OCI-LY7 (cell line): Measurements from ENCODE around the gene THPO. TPM values are rescaled to one million over a fixed set of nuclear protein-coding genes. Genes with fewer than 3 reads are reported as not detected.

Experiments
- BruUV-seq: library from RNA; stranded (reverse); fragments of 400-500 nt; replicated peaks from 2 replicates; lab custom pipeline; 2021; lab: Mats Ljungman, UMichigan
- CTCF ChIA-PET: fragments of 300-600 bp; sonication (Branson Sonifier 250); formaldehyde crosslinking; loops from one replicate; lab custom pipeline; 2022; ENCODE audit warnings: antibody characterized with exemption; ENCODE audit not compliant: unreplicated experiment; lab: Charles Lee
- POLR2A ChIA-PET: fragments of 300-600 bp; sonication (Branson Sonifier 250); formaldehyde crosslinking; loops from one replicate; lab custom pipeline; 2022; ENCODE audit warnings: antibody characterized with exemption; lab: Charles Lee
- DNase-seq: peaks from one replicate; pipeline ENCODE4 v3.0.0-alpha.2; 2015; ENCODE audit warnings: low spot score
- H2AFZ ChIP-seq: fragments of 200-600 bp; sonication (generic), shearing (Covaris generic); 2 replicates; pipeline ENCODE4 v1.6.1; 2014; ENCODE audit warnings: mild to moderate bottlenecking, antibody characterized with exemption, low read length, moderate library complexity
- H3K27ac ChIP-seq: fragments of 200-600 bp; sonication (generic); 2 replicates; pipeline ENCODE4 v1.5.1; 2014; ENCODE audit warnings: mixed run types, low read depth, mild to moderate bottlenecking, moderate library complexity, low read length, inconsistent platforms; ENCODE audit not compliant: poor library complexity, severe bottlenecking
- H3K36me3 ChIP-seq: fragments of 200-600 bp; sonication (generic); 2 replicates; pipeline ENCODE4 v1.6.1; 2014; ENCODE audit warnings: mild to moderate bottlenecking, antibody characterized with exemption, low read length, moderate library complexity, mixed read lengths; ENCODE audit not compliant: insufficient read depth
- H3K4me1 ChIP-seq: fragments of 200-600 bp; sonication (generic); 2 replicates; pipeline ENCODE4 v1.5.1; 2014; ENCODE audit warnings: mild to moderate bottlenecking, low read length; ENCODE audit not compliant: insufficient read depth, poor library complexity, severe bottlenecking
- H3K4me2 ChIP-seq: fragments of 200-600 bp; sonication (generic); 2 replicates; pipeline ENCODE4 v1.6.1; 2014; ENCODE audit warnings: mild to moderate bottlenecking, low read length
- H3K4me3 ChIP-seq: fragments of 200-600 bp; sonication (generic); 2 replicates; pipeline ENCODE4 v1.5.1; 2014; ENCODE audit warnings: mild to moderate bottlenecking, low read depth, low read length; ENCODE audit not compliant: poor library complexity, severe bottlenecking
- H3K79me2 ChIP-seq: fragments of 200-600 bp; sonication (generic); 2 replicates; pipeline ENCODE4 v1.6.1; 2016; ENCODE audit warnings: low read depth, mild to moderate bottlenecking, low read length, moderate library complexity, mixed read lengths; ENCODE audit not compliant: insufficient read depth
- H3K9me2 ChIP-seq: fragments of 200-600 bp; sonication (generic); 2 replicates; pipeline ENCODE4 v1.6.1; 2016; ENCODE audit warnings: mild to moderate bottlenecking, low read length, mixed read lengths; ENCODE audit not compliant: insufficient read depth
- H3K9me3 ChIP-seq: fragments of 200-600 bp; sonication (generic); 2 replicates; pipeline ENCODE4 v1.6.1; 2014; ENCODE audit warnings: mild to moderate bottlenecking, mixed run types, low read length, mixed read lengths
- H4K20me1 ChIP-seq: fragments of 200-600 bp; sonication (generic); 2 replicates; pipeline ENCODE4 v1.6.1; 2014; ENCODE audit warnings: mild to moderate bottlenecking, antibody characterized with exemption, low read length, moderate library complexity, mixed read lengths; ENCODE audit not compliant: insufficient read depth
- CTCF ChIP-seq: fragments of 200-600 bp; sonication (generic); conservative IDR thresholded peaks from 2 replicates; pipeline ENCODE4 v1.5.1; 2014; ENCODE audit warnings: mild to moderate bottlenecking, antibody characterized with exemption, low read length, moderate library complexity, mixed read lengths
- EZH2phosphoT487 ChIP-seq: fragments of 200-600 bp; sonication (generic); IDR thresholded peaks from 2 replicates; pipeline ENCODE4 v1.6.1; 2018; ENCODE audit warnings: low read depth, borderline replicate concordance, mild to moderate bottlenecking, mixed run types, antibody characterized with exemption, low read length, moderate library complexity, mixed read lengths
- intact Hi-C: fragments of 100-400 bp; cut with micrococcal nuclease; formaldehyde crosslinking; loops from one replicate; pipeline ENCODE4 v1.10.0; 2022; ENCODE audit not compliant: unreplicated experiment
- small RNA-seq: library from RNA; depleted of rRNA; stranded (forward); fragments of <200 nt; gene quantifications from one replicate; pipeline ENCODE3, GENCODE V24; 2014
- total RNA-seq, 2 experiments: library from RNA; depleted of rRNA in 1 of 2; stranded (reverse); fragments of >200 nt in 1 of 2; shearing (Covaris generic) in 1 of 2; gene quantifications; 2 replicates each; pipeline ENCODE4 v1.2.3, GENCODE V29; 2014 to 2022

Gene THPO
- total RNA-seq, 2 experiments from 2014 or later, result not detected

- H3K9me2 ChIP-seq, result no peaks in the 10 kb centered on the region
- no peak for TF ChIP-seq EZH2phosphoT487
- TF ChIP-seq CTCF, result no peak
- DNase-seq, result no peak
- H3K4me1 ChIP-seq, result no peaks in the 10 kb centered on the region
- no peak overlapping the region for H2AFZ ChIP-seq
- intact Hi-C loops, result no loop called here
- H3K4me3 ChIP-seq, result no peak overlapping the region
- H3K4me2 ChIP-seq, result no peak overlapping the region
- H3K27ac ChIP-seq, result no peak overlapping the region
- no peaks in the 10 kb centered on the region for H3K9me3 ChIP-seq
- peaks cover 9% of the 10 kb centered on the region; the same call in 1 of the 2 replicates for H4K20me1 ChIP-seq
- CTCF ChIA-PET, result no interaction called here
- H3K36me3 ChIP-seq, result peaks cover 100% of the 10 kb centered on the region
- BruUV-seq, result no TSS peak
- POLR2A ChIA-PET, result no interaction called here
- H3K79me2 ChIP-seq, result peaks cover 10% of the 10 kb centered on the region
Measured at GRCh38 chr3:184323696-184324095, 54.3 kb downstream of the THPO start.

- Histone ChIP-seq H3K4me2 (no peak overlapping the region), H4K20me1 (peaks cover 13% of the 10 kb centered on the region), H3K27ac (no peak overlapping the region), H3K9me3 (no peaks in the 10 kb centered on the region), H3K36me3 (peaks cover 100% of the 10 kb centered on the region), H3K4me3 (no peak overlapping the region), H3K9me2 (no peaks in the 10 kb centered on the region), H3K79me2 (peaks cover 18% of the 10 kb centered on the region), H3K4me1 (no peaks in the 10 kb centered on the region), H2AFZ (no peak overlapping the region)
- no peak for DNase-seq
- ChIA-PET CTCF (no interaction called here), POLR2A (no interaction called here)
- intact Hi-C loops, result no loop called here
- BruUV-seq, result no TSS peak
- TF ChIP-seq CTCF, result no peak
- no peak for TF ChIP-seq EZH2phosphoT487
Measured at GRCh38 chr3:184322731-184323487, 55.1 kb downstream of the THPO start.

Small RNA genes lying within 50 kb of the gene (small RNA-seq; reads per million reads assigned to genes)
- 151 reads per million, percentile 99 among the genes with 10 or more reads in this experiment for gene SNORD66

Other genes starting within 250 kb of the THPO start
- 41.1 and 66.1 TPM in 2 replicates for gene EIF2B5, start 242.8 kb downstream of the THPO start, total RNA-seq (2014; rRNA removed; shearing (Covaris generic))
- gene EIF2B5, start 242.8 kb downstream of the THPO start, total RNA-seq (2022), result 56.7 and 57.4 TPM in 2 replicates
- gene DVL3, start 222.8 kb downstream of the THPO start, total RNA-seq (2014; rRNA removed; shearing (Covaris generic)), result 38.5 and 41.3 TPM in 2 replicates
- gene DVL3, start 222.8 kb downstream of the THPO start, total RNA-seq (2022), result 65.6 and 70.4 TPM in 2 replicates
- gene AP2M1, start 203.4 kb downstream of the THPO start, total RNA-seq (2014; rRNA removed; shearing (Covaris generic)), result 141 and 147 TPM in 2 replicates
- 158 and 168 TPM in 2 replicates for gene AP2M1, start 203.4 kb downstream of the THPO start, total RNA-seq (2022)
- 38.9 and 51.6 TPM in 2 replicates for gene ABCF3, start 192.0 kb downstream of the THPO start, total RNA-seq (2014; rRNA removed; shearing (Covaris generic))
- gene ABCF3, start 192.0 kb downstream of the THPO start, total RNA-seq (2022), result 59.0 and 67.1 TPM in 2 replicates
- gene VWA5B2, start 148.6 kb downstream of the THPO start, total RNA-seq (2014; rRNA removed; shearing (Covaris generic)), result not detected in 2 replicates
- not detected in 2 replicates for gene VWA5B2, start 148.6 kb downstream of the THPO start, total RNA-seq (2022)
- gene ALG3, start 129.2 kb downstream of the THPO start, total RNA-seq (2014; rRNA removed; shearing (Covaris generic)), result 35.3 and 45.3 TPM in 2 replicates
- 60.2 and 61.0 TPM in 2 replicates for gene ALG3, start 129.2 kb downstream of the THPO start, total RNA-seq (2022)
- 18.8 and 20.1 TPM in 2 replicates for gene EEF1AKMT4, start 128.5 kb downstream of the THPO start, total RNA-seq (2014; rRNA removed; shearing (Covaris generic))
- 13.2 and 18.8 TPM in 2 replicates for gene EEF1AKMT4, start 128.5 kb downstream of the THPO start, total RNA-seq (2022)
- not detected in 2 replicates for gene CAMK2N2, start 116.7 kb downstream of the THPO start, total RNA-seq (2014; rRNA removed; shearing (Covaris generic))
- 0.28 TPM in 1 of 2 replicates, not detected in the other for gene CAMK2N2, start 116.7 kb downstream of the THPO start, total RNA-seq (2022)
- gene ECE2, start 102.2 kb downstream of the THPO start, total RNA-seq (2014; rRNA removed; shearing (Covaris generic)), result not detected in 2 replicates
- gene ECE2, start 102.2 kb downstream of the THPO start, total RNA-seq (2022), result not detected in 2 replicates
- gene PSMD2, start 79.0 kb downstream of the THPO start, total RNA-seq (2014; rRNA removed; shearing (Covaris generic)), result 158 and 205 TPM in 2 replicates
- gene PSMD2, start 79.0 kb downstream of the THPO start, total RNA-seq (2022), result 182 and 219 TPM in 2 replicates
- 245 and 293 TPM in 2 replicates for gene EIF4G1, start 63.6 kb downstream of the THPO start, total RNA-seq (2014; rRNA removed; shearing (Covaris generic))
- 350 and 412 TPM in 2 replicates for gene EIF4G1, start 63.6 kb downstream of the THPO start, total RNA-seq (2022)
- gene FAM131A, start 40.6 kb downstream of the THPO start, total RNA-seq (2014; rRNA removed; shearing (Covaris generic)), result 3.8 and 5.2 TPM in 2 replicates
- gene FAM131A, start 40.6 kb downstream of the THPO start, total RNA-seq (2022), result 3.7 and 4.2 TPM in 2 replicates
- gene CLCN2, start 16.6 kb downstream of the THPO start, total RNA-seq (2014; rRNA removed; shearing (Covaris generic)), result 4.2 and 8.5 TPM in 2 replicates
- gene CLCN2, start 16.6 kb downstream of the THPO start, total RNA-seq (2022), result 14.2 and 15.0 TPM in 2 replicates
- gene POLR2H, start 16.5 kb downstream of the THPO start, total RNA-seq (2014; rRNA removed; shearing (Covaris generic)), result 62.5 and 85.8 TPM in 2 replicates
- gene POLR2H, start 16.5 kb downstream of the THPO start, total RNA-seq (2022), result 73.0 and 80.1 TPM in 2 replicates
- gene CHRD, start 1.8 kb upstream of the THPO start, total RNA-seq (2014; rRNA removed; shearing (Covaris generic)), result 0.16 TPM in 1 of 2 replicates, not detected in the other
- 0.07 TPM in 1 of 2 replicates, not detected in the other for gene CHRD, start 1.8 kb upstream of the THPO start, total RNA-seq (2022)
- gene EPHB3, start 183.6 kb upstream of the THPO start, total RNA-seq (2014; rRNA removed; shearing (Covaris generic)), result not detected in 2 replicates
- gene EPHB3, start 183.6 kb upstream of the THPO start, total RNA-seq (2022), result not detected in 2 replicates